Effector memory CD4-positive, alpha-beta T cell (primary cell): ENCODE measurements around the gene NPHP4.

ENCODE experiments used
- DNase-seq, 3 donors: peaks; one replicate each; pipeline ENCODE4 v3.0.0-alpha.2; 2020
- H3K27ac ChIP-seq: 2 replicates; pipeline ENCODE4 v1.7.0; 2013; ENCODE audit warnings: mild to moderate bottlenecking, low read length, moderate library complexity; ENCODE audit not compliant: insufficient read depth, poor library complexity, severe bottlenecking
- H3K27me3 ChIP-seq: replicated peaks from 2 replicates; pipeline ENCODE4 v1.7.0; 2013; ENCODE audit warnings: mild to moderate bottlenecking, low read length; ENCODE audit not compliant: insufficient read depth, control insufficient read depth, poor library complexity, severe bottlenecking
- H3K36me3 ChIP-seq: 2 replicates; pipeline ENCODE4 v1.7.0; 2013; ENCODE audit warnings: mild to moderate bottlenecking, low read length, moderate library complexity; ENCODE audit not compliant: control insufficient read depth, insufficient read depth
- H3K4me1 ChIP-seq: 2 replicates; pipeline ENCODE4 v1.7.0; 2013; ENCODE audit warnings: low read length, mild to moderate bottlenecking; ENCODE audit not compliant: control insufficient read depth, insufficient read depth, poor library complexity, severe bottlenecking
- H3K4me3 ChIP-seq: 2 replicates; pipeline ENCODE4 v1.7.0; 2013; ENCODE audit warnings: low read length, low read depth, mild to moderate bottlenecking; ENCODE audit not compliant: insufficient read depth, poor library complexity, severe bottlenecking
- H3K9me3 ChIP-seq: 2 replicates; pipeline ENCODE4 v1.7.0; 2013; ENCODE audit warnings: mild to moderate bottlenecking, low read length, moderate library complexity; ENCODE audit not compliant: control insufficient read depth

The NPHP4 gene

GRCh38 chr1:5844442-5844841 is 147.8 kb downstream of the NPHP4 start:
- H3K36me3 ChIP-seq = no peaks in the 10 kb centered on the region
- no peak overlapping the region for H3K27ac ChIP-seq
- no peaks in the 10 kb centered on the region for H3K27me3 ChIP-seq
- H3K4me3 ChIP-seq = no peak overlapping the region
- no peaks in the 10 kb centered on the region for H3K9me3 ChIP-seq
- H3K4me1 ChIP-seq = no peaks in the 10 kb centered on the region
- DNase-seq = no peak

DNA sequence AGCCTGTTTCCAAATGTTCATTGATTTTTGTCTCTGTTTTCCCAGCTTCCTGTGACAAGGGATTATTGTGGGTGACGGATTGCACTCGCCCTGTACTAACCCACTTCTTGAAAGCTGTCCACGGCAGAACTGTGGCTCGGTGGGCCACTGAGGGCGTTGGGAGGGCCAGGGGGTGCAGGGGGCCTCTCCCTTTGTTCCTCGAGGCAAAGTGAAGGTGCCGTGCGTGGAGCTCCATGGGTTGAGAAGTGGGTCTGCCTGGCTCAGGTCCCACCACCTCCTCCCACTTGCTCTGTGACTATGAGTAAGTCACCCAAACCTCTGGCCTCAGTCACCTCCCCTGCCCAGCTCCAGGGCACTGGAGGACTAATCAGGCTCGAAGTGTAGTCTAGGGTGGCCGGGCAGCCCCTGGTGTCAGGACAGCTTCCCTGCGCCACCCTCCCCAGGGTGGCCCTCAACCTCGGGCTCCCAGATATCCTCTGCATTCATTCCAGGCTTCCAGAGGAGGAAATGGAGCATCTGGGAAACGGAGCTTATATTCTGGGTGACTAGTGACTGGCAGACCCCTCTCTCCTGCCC is 148.6 kb downstream of the NPHP4 start:
- no peaks in the 10 kb centered on the region for H3K27me3 ChIP-seq
- no peaks in the 10 kb centered on the region for H3K36me3 ChIP-seq
- no peaks in the 10 kb centered on the region for H3K4me1 ChIP-seq
- H3K4me3 ChIP-seq = no peak overlapping the region
- DNase-seq = no peak
- no peaks in the 10 kb centered on the region for H3K9me3 ChIP-seq
- H3K27ac ChIP-seq = no peak overlapping the region

DNA sequence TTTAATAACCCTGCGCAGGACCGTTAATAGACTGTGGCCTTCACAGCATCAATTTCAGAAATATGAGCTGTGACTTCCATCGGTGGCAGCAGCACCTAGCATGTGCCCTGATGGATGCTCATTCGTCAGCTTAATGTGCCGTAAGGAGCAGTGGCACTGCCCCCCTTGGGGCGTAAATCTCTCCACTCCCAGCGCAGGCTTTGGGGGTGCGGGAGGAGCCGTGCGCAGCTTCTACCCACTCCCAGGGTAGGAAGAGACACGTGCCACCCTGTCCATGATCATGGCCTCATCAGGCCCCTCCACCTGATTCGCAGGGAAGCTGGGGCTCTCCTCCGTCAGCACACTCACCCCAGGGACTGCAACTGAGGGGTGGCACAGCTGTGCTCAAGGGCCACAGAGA is 149.5 kb downstream of the NPHP4 start:
- no peaks in the 10 kb centered on the region for H3K4me1 ChIP-seq
- DNase-seq = no peak
- H3K36me3 ChIP-seq = no peaks in the 10 kb centered on the region
- no peaks in the 10 kb centered on the region for H3K9me3 ChIP-seq
- H3K4me3 ChIP-seq = no peak overlapping the region
- no peaks in the 10 kb centered on the region for H3K27me3 ChIP-seq
- H3K27ac ChIP-seq = no peak overlapping the region

GRCh38 chr1:5840551-5841001 is 151.6 kb downstream of the NPHP4 start:
- H3K4me1 ChIP-seq = no peaks in the 10 kb centered on the region
- no peak for DNase-seq
- no peaks in the 10 kb centered on the region for H3K27me3 ChIP-seq
- H3K36me3 ChIP-seq = no peaks in the 10 kb centered on the region
- H3K27ac ChIP-seq = no peak overlapping the region
- H3K9me3 ChIP-seq = no peaks in the 10 kb centered on the region
- no peak overlapping the region for H3K4me3 ChIP-seq

GRCh38 chr1:5839881-5840550 is 152.2 kb downstream of the NPHP4 start:
- Histone ChIP-seq H3K36me3 (no peaks in the 10 kb centered on the region), H3K27ac (no peak overlapping the region), H3K9me3 (no peaks in the 10 kb centered on the region), H3K27me3 (no peaks in the 10 kb centered on the region), H3K4me3 (no peak overlapping the region), H3K4me1 (no peaks in the 10 kb centered on the region)
- no peak for DNase-seq

DNA sequence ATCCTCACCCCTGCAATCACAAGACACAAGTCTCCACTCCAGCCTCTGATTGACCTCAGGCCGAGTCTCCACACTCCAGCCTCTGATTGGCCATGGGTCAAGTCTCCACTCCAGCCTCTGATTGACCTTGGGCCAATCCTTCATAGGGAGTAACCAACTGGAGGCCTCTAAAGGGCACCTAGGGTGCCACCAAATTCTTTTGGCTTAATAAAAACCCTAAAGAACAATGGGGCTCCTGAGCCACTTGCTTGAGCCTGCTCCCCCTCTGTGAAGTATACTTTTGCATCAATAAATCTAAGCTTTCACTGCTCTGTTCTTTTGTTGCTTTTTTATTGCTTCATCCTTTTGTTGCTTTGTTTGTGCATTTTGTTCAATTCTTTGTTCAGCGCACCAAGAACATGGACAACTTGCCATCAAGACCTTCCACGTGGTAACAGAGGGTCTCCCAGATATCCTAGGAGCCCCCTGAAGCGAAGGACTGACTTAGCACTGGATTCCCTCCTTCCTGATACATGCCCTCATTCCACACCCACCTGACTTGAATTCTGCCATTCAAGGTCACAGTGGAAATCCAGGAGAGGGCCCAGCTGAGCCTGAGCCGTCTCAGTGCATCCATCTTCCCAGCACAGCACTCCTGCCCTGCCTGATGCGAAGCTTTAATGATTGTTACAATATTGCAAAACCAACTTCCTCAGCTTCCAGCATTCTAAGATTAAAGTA is 152.9 kb downstream of the NPHP4 start:
- no peak overlapping the region for H3K4me3 ChIP-seq
- no peaks in the 10 kb centered on the region for H3K36me3 ChIP-seq
- H3K4me1 ChIP-seq = no peaks in the 10 kb centered on the region
- H3K27ac ChIP-seq = no peak overlapping the region
- DNase-seq = no peak
- no peaks in the 10 kb centered on the region for H3K27me3 ChIP-seq
- H3K9me3 ChIP-seq = no peaks in the 10 kb centered on the region

- no peaks in the 10 kb centered on the region for H3K9me3 ChIP-seq
Measured at GRCh38 chr1:5837976-5838653, 154.1 kb downstream of the NPHP4 start.

DNA sequence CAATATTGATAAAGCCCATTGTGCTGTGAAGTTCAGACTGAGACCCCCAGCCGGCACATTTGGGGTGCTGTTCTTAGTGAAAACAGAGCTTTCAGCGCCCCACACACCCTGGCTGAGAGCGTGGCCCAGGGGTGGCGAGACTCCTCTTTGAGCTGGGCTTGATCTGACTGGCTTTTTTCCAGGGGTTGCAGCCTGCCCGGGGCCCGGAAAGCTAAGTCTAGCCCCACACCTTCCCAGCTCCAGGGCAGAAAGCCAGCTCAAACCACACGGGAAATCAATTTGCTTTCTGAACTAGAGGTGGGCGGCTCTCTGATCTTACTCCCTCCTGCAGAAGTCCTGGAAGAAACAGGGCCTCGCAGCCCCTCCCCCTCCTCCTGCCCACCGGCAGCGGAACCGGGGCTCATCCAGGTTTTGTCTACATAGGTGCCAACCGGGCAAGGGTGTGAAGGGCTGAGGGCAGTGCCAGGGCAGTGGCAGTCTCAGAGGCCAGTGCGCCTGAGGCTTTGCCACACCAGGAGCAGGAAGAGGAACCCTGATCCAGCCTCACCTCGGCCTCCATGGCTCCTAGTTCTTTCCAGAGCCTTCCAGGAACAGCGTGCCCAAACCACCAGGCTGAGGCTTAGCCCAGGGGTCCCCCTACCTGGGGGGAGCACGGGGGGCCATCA is 155.3 kb downstream of the NPHP4 start:
- Histone ChIP-seq H3K36me3 (no peaks in the 10 kb centered on the region), H3K4me3 (no peak overlapping the region), H3K27ac (no peak overlapping the region), H3K4me1 (no peaks in the 10 kb centered on the region), H3K9me3 (no peaks in the 10 kb centered on the region), H3K27me3 (no peaks in the 10 kb centered on the region)
- no peak for DNase-seq

More at GRCh38 chr1:5837976-5838653, 154.1 kb downstream of the NPHP4 start:
- H3K4me1 ChIP-seq = no peaks in the 10 kb centered on the region
- no peak overlapping the region for H3K27ac ChIP-seq
- no peaks in the 10 kb centered on the region for H3K27me3 ChIP-seq
- H3K36me3 ChIP-seq = no peaks in the 10 kb centered on the region
- no peak for DNase-seq
- no peak overlapping the region for H3K4me3 ChIP-seq

DNA sequence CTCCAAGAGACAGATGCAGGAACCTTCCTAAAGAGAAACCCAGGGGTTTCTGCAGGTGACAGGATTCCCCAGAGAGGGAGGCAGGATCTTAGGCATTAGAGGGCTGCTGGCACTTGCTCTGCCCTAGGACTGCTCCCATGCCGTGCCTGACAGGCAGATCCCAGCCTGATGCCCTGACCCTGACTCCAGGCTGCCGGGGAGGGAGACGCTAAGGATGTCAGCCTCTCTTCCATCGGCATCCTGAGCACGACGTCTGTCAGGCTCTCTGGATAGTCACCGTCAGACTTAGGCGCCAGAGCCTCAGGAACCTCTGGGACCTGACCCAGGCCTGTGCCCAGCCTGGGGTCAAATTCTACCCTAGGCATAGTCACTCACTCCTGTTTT is 157.1 kb downstream of the NPHP4 start:
- Histone ChIP-seq H3K27ac (no peak overlapping the region), H3K9me3 (no peaks in the 10 kb centered on the region), H3K36me3 (no peaks in the 10 kb centered on the region), H3K4me3 (no peak overlapping the region), H3K27me3 (no peaks in the 10 kb centered on the region), H3K4me1 (no peaks in the 10 kb centered on the region)
- no peak for DNase-seq
